NB4 (cell line): ENCODE results near the gene TMEM233.

Source experiments
- DNase-seq: peaks from one replicate; pipeline ENCODE4 v3.0.0; 2010; ENCODE audit warnings: low read depth
- H3K4me3 ChIP-seq: one replicate; pipeline ENCODE4 v1.5.1; 2011; ENCODE audit warnings: mild to moderate bottlenecking, low read depth, low read length, moderate library complexity
- CTCF ChIP-seq: IDR thresholded peaks from one replicate; pipeline ENCODE4 v1.5.1; 2012; ENCODE audit warnings: low read depth, low read length
- MAX ChIP-seq: IDR thresholded peaks from 2 replicates; pipeline ENCODE4 v1.6.1; 2011; ENCODE audit warnings: low read depth, low read length
- MYC ChIP-seq: IDR thresholded peaks from 2 replicates; pipeline ENCODE4 v1.6.1; 2011; ENCODE audit warnings: low read depth, low read length
- POLR2A ChIP-seq: IDR thresholded peaks from 2 replicates; pipeline ENCODE4 v1.6.1; 2011; ENCODE audit warnings: mild to moderate bottlenecking; ENCODE audit not compliant: insufficient read length; ENCODE audit errors: extremely low read depth

Gene TMEM233

GRCh38 chr12:119666900-119667576, 73.5 kb downstream of the TMEM233 start:
- TF ChIP-seq CTCF (no peak), MAX (no peak; the same call in 1 of the 2 replicates), MYC (no peak), POLR2A (no peak)
- H3K4me3 ChIP-seq: peak overlapping the region; percentile 70
- peak; percentile 49 for DNase-seq

- peak; percentile 100 for DNase-seq
- peak; percentile 81 for TF ChIP-seq POLR2A
- peak; percentile 96 for TF ChIP-seq MYC
- peak; percentile 96 for TF ChIP-seq CTCF
- peak; percentile 77 for TF ChIP-seq MAX
- H3K4me3 ChIP-seq: peak within 1 kb of the TSS; percentile 91
Measured at GRCh38 chr12:119667577-119668323, 74.2 kb downstream of the TMEM233 start, which contains the start of gene PRKAB1. Gene PRKAB1 (plus strand): TSS chr12:119668133. CDS start chr12:119668245, 112 bp downstream.

- peak overlapping the region; percentile 91 for H3K4me3 ChIP-seq
- no peak for DNase-seq
- TF ChIP-seq MYC (no peak), CTCF (no peak)
Measured at GRCh38 chr12:119668324-119668841, 74.8 kb downstream of the TMEM233 start.

GRCh38 chr12:119669744-119670472, 76.3 kb downstream of the TMEM233 start:
- H3K4me3 ChIP-seq: peak overlapping the region; percentile 45
- DNase-seq: no peak

More at GRCh38 chr12:119669744-119670472, 76.3 kb downstream of the TMEM233 start:
- no peak for TF ChIP-seq CTCF
- TF ChIP-seq POLR2A: no peak
- TF ChIP-seq MYC: no peak
- TF ChIP-seq MAX: no peak
